GM21423 (cell line): ENCODE results near the gene MICOS13.
"Not testable (repeated sequence)": the region's sequence is repeated elsewhere in the genome, so short reads cannot be mapped to it uniquely, and the experiment has no call there.

Source experiments
- ATAC-seq: cut with Tn5 transposase; IDR thresholded peaks from one replicate; pipeline ENCODE4 v1.9.1; 2021; ENCODE audit warnings: mild to moderate bottlenecking, moderate library complexity; ENCODE audit not compliant: unreplicated experiment

MICOS13 gene

DNA sequence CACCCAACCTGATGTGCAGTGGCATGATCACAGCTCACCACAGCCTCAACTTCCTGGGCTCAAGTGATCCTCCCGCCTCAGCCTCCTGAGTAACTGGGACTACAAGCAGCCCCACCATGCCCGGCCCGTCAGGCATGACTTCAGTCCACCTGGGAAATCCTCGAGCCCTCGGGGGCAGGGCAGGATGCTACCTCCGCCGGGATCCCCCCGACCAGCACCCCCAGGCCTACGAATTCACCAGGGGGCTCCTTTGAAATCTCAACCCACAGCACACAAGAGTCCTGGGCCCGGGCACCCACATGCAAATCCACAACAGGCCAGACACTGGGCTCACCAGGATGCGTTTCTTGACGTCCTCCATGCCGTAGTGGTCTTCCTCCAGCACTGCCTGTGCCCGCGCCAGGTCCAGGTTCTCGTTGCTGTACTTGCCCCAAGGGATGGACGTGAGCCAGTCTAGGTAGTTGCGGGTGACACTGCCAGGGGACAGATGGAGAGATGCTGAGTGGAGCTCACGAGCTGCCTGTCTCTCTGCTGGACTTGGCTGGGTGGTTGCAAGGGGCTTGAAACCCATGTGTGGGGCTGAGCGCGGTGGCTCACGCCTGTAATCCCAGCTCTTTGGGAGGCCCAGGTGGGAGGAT lies 20.3 kb upstream of the MICOS13 start:
- ATAC-seq, result no peak

DNA sequence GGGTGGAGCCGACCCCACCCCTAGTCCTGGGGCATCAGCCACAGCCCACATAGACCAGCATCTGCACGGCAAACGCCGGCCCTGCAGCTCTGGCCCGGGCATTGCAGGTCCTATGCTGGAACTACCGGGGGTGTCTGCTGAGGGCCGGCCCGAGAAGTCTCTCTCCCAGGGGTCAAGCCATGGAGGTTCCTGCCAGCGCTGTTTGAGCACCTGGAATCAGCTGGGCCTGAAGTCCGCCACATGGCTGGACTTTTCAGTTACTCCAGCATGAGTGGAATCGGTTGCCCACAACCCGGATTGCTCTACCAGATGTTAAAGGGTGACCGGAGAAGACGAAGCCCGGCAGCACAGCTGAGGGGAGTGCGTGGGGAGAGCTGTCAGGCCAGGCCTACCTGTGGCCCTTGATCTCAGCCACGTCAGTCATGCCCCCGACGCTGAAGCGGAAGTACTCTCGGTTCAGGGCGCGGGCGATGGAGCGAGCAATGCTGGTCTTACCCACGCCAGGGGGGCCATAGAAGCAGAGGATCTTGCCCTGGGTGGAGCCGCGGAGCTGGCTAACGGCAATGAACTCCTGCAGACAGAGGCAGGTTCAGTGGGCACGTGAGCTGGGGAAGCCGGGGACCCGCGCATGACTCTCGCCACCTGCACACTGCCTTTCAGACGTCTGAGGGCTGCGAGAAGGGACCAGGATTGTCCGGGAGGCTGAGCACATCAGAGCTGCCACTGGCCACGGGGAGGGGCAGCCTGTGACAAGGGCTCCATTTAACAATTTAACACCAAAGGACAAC lies 18.5 kb upstream of the MICOS13 start:
- no peak for ATAC-seq

DNA sequence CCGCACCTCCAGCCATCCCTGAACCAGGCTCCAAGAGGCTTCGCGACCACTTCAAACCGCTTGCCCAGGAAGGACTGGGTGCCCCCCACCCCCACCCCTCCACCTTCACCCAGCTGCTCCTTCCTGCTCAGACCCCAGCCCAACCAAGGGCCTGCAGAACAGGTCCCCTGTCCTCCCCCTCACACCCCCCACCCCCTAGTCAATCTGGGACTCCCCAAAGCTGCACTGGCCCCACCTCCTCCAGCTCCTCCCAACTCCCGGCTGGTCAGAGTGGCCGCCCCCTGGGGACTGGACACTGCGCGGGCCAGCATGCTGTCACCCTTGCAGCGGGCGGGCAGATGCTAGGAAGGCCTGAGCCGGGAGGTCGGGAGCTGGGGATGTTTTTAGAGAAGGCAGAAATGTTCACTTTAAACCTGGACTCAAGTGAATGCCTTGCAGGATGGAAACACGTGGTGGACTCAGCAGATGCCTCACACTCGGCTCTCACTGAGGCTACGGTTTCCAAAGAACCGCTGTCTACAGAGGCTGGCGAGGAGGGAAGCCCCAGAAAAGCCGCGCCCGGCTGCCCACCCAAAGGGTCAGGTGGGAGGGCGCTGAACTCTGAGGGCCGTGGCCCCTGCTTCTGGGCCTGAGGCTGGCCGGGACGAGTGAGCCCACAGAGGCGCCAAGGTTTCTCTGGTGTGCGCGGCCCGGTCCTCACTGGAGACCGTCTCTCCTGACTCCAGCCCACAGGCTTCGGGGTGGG lies 17.7 kb upstream of the MICOS13 start:
- ATAC-seq, result no peak

GRCh38 chr19:5697022-5697889 lies 16.9 kb upstream of the MICOS13 start:
- ATAC-seq, result no peak

DNA sequence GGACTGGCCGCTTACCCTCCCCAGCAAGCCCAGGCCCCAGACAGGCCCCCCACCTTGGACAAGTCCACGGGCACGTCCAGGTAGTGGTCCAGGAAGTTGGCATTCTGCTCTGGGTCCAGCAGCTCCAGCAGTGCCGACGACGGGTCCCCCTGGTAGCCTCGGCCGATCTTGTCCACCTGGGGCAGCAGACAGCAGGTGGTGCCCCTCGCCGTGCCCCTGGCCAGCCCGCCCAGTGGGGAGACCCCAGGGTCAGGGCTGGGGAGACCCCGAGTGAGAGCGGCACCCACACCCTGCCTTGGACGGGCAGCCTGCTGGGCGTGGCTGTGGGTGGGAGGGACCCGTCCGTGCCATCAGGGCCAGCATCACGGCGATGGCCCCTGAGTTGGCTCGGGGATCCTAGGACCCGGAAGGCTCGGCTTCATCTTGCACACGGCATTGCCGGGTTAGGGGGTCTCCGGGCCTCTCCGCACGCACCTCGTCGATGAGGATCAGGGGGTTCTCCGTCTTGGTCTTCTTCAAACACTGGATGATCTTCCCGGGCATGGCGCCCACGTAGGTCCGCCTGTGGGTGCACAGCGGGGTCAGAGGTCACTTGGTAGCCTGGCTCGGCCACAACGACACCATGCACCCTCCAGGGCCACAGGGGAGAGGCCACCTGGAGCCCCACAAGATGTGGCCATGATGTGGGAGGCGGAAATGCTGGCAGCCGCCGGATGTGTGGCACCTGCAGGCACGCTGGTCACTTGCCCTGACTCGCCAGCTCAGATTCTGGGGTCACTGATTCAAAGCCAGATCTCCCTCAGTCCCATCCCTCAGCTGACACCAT lies 16.1 kb upstream of the MICOS13 start:
- ATAC-seq, result no peak

DNA sequence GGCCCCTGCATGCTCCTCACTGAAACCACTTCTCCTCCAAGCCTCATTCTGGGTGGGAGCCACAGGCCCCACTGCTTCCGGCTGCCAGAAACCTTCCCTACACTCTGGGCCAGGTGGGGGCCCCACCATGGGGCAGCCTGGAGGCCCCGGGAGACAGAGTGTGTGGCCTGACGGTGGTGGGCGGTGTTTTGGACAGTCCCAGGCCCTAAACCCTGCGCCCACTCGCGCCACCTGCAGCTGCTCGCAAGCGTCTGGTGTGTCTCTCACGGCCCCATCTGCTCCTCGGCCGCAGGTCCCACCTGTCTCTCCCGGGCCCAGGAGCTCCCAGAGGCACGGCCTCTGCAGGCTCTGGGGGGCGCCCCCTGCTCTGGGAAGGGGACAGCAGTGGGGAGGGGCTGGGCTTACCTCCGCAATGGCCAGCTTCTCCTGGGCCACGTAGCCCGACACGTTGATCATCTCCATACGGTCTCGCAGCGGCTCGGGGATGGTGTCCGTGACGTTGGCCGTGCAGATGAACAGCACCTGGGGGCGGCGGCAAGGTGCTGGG lies 15.4 kb upstream of the MICOS13 start:
- no peak for ATAC-seq

DNA sequence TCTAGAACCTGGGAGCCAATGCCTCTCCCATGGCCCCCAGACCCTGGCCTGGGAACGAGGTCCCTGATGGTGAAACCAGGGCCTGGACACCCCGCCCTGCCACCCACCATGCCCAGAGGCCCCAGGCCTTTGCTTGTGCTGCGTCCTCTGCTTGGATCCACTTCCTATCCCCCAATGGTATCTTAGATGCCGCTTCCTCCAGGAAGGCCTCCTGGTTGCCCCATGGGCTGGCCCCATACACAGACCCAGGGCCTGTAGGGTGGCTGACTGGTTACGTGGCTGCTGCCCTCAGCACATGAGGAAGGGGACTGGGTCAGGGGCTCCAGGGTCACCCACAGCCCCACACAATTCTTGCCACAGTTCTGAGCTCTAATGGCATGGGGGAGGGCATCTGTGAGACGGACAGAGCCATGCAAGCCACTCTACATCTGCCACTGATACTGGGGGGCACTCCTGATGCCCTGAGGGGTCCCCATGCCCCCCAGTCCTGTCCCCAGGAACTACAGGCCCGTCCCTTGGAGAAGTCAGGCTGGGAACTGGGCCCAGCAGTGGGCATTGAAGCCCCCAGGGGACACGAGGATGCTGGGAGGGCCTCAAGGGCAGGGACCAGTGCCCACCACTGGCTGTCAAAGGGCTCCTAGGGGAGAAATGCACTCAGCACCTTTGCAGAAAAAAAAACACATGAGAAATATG lies 14.8 kb upstream of the MICOS13 start:
- ATAC-seq, result no peak

- ATAC-seq, result no peak
Measured at GRCh38 chr19:5694167-5694955, 14.0 kb upstream of the MICOS13 start.

- ATAC-seq, result no peak
Measured at GRCh38 chr19:5693195-5694166, 13.2 kb upstream of the MICOS13 start.

DNA sequence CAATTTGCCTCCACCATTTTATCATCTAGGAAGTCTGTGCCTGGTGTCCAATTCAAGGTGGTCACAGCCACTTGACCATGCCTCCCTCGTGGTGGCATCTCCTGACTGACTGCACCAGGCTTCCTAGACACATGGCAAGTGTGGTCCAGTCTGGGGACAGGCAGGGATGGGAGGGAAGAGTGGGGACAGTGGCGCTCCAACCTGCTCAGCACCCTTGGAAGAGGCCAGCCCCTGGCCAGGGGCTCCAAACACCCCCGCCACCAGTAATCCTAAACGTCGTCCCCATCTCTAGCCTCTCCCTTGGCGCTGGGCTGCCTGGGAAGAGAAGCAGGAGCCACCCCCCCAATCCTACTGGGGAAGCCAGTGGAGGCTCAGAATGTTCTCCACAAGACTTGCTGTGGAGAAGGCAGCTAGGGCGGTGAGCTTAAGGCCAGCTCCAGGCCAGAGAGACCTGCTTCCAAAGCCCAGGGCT lies 12.4 kb upstream of the MICOS13 start:
- ATAC-seq, result no peak

- ATAC-seq, result no peak
Measured at GRCh38 chr19:5691822-5692722, 11.8 kb upstream of the MICOS13 start.

DNA sequence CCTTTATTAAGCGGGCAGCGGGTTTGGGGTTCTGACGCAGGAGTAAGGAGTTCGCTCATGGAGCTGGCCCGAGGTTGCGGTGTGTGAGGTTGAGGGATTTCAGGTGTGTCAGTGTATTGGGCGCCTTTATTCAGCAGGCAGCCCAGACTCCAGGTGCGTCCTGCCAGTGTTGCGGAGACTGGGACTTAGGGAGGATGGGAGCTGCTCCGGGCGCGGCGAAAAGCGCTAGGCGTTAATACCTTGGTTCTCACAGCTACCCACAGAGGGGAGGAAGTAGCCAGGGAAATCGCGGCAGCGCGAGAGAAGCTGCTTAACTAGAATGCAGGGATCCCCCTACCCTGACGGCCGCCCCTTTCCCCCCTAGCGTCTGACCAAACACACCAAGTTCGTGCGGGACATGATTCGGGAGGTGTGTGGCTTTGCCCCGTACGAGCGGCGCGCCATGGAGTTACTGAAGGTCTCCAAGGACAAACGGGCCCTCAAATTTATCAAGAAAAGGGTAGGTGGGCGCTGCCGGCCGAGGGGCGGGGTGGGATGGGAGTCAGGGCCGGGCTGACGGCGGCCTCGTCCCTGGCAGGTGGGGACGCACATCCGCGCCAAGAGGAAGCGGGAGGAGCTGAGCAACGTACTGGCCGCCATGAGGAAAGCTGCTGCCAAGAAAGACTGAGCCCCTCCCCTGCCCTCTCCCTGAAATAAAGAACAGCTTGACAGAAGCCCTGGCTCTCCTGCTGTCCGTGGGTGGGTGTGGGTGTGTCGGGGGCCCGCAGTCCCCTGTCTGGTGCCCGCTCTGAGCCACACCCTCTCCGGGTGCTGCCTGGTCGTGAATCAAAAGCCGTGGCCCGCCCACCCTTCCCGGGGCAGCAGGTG lies 10.9 kb upstream of the MICOS13 start:
- no peak for ATAC-seq

GRCh38 chr19:5690125-5690954 lies 10.0 kb upstream of the MICOS13 start, which contains the start of gene RPL36:
Gene RPL36, plus strand, starts transcription at chr19:5690295. Its CDS starts 213 bp downstream, at chr19:5690508.
- peak; percentile 43 for ATAC-seq

- not testable (repeated sequence) for ATAC-seq
Measured at GRCh38 chr19:5688262-5688881, 8.1 kb upstream of the MICOS13 start.
